Activated CD8-positive, alpha-beta memory T cell treated with anti-CD3 and anti-CD28 coated beads, Interleukin-2, amount 50 U/mL, for 24 hours (primary cell): Measurements from ENCODE around the gene AQP12B.

Experiments used
- DNase-seq: peaks from one replicate; pipeline ENCODE4 v3.0.0-alpha.2; 2020; ENCODE audit errors: extremely low read depth

AQP12B gene

DNA sequence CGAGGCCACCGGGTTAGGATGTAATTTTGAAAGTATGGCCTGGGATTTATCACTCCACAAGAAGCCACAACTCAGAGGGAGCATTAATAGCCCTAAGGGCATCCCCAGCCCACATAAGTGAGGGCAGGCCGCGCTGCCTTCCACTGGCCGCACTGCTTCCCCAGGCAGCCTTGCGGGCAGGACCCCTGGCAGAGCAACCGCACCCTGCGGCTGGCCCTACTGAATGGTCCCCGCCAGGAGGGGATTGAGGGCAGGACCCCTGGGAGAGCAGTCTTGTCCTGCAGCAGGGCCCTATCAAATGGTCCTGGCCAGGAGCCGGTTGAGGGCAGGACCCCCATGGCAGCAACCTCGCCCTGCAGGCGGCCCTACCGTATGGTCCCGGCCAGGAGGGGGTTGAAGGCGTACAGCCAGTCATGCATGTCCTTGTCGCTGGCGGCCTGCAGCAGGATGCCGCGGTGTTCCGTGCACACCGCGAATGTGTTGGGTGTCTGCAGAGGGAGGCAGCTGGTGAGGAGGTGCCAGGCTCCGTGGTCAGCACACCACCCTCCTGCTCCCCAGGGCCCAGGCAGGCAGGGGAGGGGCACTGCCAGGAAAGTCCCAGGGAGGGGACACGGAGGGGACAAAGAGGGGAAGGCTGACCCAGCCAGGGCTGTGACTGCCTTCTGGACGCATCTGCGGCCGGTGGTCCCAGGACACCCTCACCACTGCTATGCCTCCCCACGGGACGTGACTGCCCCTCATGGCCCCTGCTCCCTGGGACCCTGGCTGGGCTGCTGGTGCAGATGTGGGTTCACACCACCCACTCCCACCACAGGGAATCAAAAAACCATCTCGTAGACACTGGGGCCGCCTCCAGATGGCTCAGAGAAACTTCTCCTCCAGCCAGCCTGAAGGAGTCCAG is 35.2 kb upstream of the AQP12B start:
- no peak for DNase-seq

DNA sequence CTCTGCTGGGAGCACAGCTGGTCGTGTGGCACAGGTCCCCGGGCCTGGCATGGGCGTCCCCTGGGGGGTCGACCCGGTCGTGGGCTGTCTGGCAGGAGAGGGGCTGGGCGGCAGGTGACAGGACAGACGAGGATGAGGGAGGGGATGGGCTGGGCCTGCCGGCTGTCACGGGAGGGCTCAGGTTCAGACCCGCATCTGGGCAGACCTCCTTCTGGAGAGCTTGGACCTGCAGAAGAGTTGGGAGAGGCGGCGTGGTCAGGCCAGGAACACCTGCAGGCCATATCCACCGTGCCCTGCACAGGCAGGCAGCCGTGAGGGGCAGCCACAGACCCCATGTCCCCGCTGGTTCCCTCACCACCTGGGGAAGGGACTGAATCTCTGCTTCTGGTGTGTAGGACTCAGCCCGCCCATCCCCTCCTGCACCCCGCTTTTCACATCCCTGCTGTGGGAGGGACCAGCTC is 34.5 kb upstream of the AQP12B start:
- no peak for DNase-seq

DNA sequence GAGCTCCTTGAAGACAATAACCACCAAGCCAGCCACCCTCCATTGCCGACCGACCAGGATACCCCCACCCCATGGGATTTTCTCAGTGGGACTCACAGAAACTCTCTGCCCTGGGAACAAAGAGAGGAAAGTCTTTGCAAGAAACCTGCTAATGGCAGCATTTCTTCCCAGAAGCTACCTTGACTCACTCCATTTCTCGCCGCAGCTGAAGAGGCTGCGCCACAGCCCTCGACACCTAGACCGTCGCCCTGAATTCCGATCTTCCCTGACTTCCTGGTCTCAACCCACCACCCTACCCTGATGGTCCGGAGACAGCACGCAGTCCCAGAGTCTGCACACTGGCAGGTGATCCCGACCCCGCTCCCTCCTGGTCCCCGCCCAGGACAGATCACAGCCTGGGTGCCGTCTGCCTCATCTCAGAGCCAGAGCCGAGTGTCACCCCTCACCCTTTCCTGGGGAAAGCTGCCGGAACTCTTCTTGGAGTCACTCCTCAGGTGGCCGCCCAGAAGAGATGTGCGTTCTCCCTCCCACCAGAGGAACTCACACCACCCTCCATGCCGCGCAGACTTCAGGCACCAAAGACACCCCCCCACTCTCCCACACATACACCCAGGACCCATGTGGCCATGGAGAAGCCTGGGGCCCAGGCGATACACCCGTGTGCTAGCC is 33.6 kb upstream of the AQP12B start:
- DNase-seq, result no peak

DNA sequence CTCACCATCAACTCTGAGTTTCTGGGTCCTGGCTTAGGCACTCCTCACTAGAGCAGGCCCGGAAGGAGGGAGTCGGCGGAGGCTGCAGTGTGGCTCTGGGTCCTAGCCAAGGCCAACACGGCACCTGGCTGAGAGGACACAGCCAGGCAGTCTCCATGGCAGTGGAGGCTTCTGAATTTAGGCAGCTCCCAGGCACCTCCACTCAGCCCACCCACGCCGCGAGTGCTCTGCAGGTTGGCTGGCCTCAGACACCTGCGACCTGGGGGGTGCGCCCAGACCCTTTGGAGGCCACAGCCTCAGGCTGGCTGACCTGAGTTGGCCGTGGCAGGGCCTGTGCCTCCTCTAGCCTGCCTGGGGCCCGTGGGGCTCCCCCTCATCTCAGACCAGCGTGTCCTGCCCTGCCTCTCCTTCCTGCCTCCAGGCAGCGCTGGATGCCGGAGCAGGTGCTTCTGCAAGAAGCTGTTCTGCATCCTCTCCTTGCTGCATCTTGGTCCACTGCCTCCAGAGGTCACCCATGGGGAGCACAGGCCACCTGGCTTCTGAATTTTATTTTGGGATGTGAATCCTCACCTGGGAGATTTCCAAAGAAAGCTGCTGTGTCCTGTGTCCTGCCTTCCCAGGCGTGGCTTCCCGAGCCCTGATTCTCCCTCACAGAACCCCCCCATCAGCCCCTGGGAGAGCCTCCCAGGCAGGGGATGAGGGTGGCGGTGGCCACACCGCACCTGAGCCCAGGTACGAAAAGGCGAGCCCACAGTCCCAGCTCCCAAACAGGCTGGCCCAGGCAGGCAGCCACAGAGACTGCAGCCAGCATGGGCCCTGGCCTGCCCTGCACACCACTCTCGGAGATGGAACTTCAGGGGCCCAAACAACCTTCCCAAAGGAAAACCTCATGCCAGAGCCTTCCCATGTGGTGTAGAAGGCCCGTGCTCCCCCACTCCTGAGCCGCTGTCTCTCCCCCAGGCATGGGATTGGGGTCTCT is 32.4 kb upstream of the AQP12B start:
- DNase-seq, result no peak

DNA sequence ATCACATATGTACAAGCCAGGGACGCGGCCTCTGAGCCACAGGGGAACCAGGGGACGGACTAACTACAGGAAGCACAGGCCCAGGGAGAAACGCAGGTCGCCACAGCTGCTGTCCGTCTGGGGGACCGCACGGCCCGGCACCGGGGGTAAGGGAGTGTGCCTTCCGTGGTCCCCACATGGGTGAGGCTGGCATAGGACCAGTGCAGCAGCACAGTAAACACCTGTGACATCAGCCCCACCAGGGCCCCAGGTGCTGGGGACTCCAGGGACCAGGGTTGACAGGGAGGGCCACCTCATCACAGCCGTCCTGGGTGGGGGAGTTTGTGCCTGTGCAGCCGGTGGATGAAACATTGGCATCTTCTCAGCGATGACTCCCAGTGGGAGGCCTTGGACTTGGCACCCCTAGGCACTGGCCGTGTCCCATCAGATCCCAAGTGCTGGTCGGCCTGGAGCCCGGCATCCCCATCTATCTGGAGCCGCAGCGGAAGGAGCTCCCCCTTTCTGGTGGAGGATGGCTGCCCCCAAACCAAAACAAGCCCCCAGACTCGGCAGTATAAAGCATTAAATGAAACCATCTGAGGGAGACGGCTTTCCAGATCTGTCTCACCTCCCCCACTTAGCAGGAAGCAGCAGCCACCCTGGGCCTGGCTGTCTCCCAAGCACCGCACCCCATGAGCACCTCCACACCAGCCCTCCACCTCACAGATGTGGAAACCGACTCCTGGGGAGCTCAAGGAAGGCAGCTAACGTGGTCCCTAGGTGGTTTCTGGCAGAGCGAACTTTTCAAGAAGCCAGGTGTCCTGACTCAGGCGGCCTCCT is 31.5 kb upstream of the AQP12B start:
- no peak for DNase-seq

DNA sequence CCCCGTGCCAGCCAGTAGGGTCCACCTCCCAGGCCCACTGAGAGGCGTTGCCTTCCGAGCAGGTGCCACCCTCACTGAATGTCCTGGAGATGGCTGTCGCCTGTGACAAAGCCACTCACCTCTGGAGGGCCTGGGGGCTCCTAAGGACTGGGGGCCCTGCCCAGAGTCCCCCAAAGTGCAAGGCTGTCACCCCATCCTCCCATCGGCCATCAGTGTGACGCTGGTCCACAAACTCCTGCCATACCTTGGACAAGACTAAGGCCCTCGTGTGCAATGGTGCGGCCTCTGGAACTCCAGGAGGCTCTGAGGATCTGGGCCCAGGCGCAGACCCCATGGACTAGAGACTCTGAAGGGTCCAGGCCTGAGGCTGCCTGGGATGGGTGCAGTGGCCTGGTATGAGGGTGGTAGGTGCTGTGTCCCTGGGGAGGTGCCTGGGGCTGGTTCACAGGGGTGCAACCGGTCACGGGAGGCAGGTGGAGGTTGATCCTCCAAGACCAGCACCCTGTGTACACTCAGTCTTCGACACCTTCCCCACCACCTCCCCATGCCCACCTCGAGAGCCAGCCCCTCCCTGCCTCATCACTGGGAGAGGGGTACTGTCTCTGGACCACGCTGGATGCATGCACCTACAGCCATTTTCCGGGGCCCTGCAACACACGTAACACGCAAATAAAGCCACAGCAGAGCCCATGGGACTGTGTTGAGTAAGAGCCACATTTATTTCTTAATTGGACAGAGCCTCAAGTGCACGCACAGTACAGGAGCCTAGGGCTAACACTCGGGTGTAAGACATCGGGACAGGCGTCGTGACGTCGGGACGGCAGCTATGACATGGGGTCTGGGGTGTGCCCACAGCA is 30.6 kb upstream of the AQP12B start:
- DNase-seq, result no peak

DNA sequence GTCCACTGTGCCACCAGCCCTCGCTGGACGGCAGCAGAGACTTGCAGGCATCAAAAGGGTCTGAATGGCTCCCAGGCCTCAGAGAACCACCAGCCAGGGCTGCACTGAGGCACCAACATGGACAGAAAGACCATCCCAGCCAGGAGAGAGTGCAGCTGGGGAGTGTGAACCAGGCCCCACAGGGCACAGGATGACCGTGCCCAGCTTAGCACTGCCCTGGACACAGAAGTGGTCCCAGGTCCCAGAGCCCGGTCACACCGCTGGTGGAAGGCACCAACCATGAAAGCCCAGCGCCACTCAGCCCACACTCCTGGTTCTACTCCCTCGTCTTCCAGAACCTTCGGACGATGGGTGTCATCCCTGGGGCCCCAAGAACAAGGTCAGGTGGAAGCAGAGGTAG is 29.4 kb upstream of the AQP12B start:
- no peak for DNase-seq

DNA sequence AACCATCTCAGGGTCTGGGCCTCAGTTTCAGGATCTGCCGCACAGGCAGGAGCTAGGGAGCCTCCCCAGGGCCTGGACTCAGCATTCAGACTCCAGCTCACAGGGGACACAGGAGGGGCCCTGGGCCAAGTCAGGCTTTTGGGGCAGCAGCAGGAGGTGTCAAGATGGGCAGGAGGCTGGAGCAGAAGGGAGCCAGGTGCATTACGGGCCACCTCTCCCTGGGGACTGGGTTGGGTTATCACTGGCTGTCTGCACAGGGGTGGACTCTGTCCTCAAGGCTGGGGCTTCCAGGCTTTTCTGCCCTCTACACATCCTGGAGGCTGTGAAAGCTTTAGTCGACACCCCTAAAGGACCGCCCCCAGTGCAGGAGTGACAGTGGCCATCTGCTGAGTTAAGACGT is 29.0 kb upstream of the AQP12B start:
- no peak for DNase-seq

DNA sequence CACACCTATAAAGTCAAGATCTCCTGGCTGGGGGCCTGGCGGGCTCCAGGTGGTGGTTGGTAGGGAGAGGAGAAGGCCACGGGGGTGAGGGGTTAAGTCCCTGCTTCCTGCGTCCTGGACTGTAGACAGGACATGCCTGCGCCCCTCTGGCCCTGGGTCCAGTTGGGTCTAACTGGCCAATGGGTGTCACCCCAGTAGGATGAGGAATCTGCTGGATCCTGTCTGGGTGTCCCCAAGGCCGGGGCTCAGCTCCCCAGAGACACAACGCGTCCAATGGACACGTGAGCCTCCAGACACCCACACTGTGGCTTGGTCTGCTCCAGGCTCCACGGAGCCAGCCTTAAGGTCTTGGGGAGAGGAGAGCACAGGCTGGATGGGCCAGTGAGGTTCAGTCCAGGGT is 28.6 kb upstream of the AQP12B start:
- DNase-seq, result no peak

DNA sequence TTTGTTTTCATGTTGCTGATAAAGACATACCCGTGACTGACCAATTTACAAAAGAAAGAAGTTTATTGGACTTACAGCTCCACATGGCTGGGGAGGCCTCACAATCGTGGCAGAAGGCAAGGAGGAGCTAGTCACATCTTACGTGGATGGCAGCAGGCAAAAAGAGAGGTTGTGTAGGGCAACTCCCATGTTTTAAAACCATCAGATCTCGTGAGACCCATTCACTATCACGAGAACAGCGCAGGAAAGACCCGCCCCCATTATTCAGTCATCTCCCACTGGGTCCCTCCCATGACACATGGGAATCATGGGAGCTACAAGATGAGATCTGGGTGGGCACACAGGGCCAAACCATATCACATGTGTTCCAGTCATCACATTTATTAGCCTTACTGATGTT is 25.8 kb upstream of the AQP12B start:
- DNase-seq, result no peak

DNA sequence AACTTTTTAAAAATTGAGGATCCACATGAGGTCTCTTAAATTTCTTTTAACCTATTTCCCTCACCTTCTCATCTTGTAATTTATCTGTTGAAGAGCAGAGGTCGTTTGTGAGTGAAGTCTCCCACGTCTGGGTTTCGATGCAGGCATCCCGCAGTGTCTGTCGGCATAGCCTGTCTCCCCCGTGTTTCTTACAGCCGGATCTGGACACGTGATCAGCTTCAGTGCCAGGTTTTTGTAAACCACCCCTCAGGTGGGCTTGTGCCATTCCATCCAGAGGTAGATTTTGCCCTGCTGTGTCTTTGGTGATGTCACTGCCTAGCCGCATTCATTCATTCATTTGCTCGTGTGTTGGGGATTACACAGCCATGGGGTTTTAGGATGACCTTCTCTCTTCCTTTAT is 25.1 kb upstream of the AQP12B start:
- no peak for DNase-seq

DNA sequence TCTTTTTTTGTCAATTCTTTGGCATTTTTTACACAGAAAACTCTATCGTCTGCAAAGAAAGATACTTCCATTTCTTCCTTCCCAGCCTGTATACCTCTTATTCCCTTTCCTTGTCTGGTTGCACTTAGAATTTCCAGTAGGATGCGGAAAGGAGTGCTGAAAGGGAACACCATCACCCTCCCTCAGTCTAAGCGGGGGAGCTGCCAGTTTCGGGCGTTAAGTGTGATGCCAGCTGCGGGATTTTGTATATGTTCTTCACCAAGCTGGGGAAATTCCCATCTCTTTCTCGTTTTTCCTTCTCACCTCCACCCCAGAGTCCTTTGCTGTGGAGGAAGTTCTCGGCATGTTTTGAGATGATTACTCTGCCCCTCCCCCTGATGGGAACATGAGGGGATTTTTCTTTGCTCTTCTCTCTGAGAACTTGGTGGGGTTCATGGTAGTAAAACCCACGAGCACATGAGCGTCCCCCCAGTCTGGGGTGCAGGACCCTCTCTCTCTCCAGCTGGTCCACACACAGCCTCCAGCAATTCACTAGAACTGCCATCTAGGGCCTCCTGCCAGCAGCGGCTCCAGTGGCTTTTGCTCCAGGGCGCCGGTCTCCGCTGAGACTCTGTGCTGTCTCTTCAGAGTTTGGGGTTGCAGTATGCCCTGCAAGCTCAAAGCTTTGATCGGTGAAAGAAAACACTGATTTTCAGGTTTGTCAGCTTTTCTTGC is 24.5 kb upstream of the AQP12B start:
- no peak for DNase-seq

DNA sequence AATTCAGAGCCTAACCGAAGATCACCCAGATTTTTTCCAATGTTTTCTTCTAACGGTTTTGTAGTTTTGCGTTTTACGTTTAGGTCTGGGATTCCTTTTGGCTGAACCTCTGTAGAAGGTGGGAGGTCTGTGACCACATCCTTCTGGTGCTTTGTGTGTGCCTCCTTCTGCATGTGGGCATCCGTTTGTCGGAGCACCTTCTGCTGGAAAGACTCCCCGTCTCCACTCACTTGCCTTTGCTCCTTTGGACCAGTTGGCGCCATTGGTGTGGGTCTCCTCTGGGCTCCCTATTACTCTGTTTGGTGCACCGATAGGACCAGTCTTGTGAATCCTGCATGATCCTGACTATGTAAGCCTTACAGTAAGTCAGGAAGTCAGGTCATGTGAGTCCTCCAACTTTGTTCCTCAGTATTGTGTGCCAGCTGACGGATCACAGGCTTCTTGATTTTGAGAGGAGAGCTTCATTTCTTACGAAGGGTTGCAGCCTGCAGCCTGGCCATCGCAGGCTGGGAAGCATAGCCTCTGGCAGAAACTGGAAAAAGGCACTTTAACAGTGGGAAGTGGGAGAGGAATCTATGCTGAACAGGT is 22.6 kb upstream of the AQP12B start:
- no peak for DNase-seq

DNA sequence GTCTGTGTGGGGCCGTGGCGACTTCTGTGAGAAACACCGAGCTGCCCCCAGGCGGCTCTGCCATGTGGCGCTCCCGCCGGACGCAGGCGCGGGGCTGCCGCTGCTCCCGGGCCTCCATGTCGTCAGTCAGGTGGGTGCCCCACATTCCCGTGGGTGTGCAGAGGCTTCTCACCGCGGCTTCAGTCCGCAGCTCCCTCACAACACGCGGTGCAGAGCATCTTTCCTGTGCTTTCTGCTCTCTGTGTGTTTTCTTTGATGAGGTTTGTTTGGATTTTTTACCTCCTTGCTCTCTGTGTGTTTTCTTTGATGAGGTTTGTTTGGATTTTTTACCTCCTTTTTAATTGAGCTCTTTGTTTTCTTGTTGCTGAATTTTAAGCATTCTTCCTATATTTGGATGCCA is 22.0 kb upstream of the AQP12B start:
- no peak for DNase-seq

DNA sequence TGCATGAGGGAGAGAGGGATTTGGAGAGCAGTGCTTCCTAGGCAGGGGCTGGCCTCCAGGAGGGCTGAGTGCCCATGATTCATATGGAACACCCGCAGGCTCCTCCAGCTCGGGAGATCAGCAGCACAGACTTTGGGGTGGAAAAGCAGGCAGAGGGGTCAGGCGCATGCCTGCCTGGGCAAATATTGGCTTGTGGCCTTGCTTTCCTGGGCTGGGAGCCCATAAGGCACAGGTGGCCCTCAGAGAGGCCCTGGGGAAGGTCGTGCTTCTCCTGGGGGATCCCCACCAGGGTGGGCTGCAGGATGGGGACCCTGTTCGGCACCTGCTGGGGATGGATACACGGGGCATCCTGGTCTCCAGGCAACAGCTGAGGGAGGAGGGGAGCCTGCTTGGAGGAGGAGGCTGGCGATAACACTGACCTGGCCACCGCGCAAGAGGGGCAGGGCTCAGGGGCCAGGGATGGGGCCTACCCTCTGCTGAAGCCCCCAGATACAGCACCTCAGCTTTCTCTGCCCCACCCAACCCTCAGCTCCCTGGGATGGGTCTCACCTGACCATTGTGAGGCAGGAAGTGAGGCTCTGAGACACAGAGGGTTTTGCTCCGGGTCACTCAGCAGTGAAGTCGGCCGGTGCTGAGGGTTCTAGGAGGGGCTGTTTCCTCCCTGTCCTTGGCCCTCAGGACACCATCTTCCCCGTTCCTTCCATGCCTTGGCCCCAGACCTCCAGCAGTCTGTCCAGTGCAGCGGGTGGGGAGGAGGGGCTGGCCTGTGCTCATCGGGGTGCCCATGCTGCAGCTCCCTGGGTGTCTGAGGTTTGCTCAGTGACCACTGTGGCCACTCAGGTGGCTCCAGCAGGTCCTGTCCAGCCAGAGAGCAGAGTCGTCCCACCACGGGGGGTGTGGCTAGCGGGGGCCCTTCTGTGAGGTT is 21.0 kb upstream of the AQP12B start:
- no peak for DNase-seq

DNA sequence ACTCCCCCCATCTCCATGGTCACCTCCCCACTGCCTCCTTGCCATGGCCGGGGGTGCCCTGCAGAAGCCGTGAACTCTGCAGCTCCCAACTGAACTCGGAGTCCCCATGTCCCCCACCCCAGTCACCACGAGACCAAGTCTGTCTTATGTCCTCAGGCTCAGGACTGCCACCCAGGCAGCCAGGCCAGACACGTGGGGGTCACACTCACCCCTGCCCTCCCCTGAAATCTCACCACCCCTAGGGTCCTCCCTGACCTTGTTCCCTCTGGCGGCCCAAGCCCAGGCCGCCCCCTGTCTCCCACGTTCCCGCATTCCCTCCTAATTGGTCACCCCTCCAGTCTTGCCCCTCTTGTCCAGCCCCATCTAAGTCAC is 19.9 kb upstream of the AQP12B start:
- no peak for DNase-seq

DNA sequence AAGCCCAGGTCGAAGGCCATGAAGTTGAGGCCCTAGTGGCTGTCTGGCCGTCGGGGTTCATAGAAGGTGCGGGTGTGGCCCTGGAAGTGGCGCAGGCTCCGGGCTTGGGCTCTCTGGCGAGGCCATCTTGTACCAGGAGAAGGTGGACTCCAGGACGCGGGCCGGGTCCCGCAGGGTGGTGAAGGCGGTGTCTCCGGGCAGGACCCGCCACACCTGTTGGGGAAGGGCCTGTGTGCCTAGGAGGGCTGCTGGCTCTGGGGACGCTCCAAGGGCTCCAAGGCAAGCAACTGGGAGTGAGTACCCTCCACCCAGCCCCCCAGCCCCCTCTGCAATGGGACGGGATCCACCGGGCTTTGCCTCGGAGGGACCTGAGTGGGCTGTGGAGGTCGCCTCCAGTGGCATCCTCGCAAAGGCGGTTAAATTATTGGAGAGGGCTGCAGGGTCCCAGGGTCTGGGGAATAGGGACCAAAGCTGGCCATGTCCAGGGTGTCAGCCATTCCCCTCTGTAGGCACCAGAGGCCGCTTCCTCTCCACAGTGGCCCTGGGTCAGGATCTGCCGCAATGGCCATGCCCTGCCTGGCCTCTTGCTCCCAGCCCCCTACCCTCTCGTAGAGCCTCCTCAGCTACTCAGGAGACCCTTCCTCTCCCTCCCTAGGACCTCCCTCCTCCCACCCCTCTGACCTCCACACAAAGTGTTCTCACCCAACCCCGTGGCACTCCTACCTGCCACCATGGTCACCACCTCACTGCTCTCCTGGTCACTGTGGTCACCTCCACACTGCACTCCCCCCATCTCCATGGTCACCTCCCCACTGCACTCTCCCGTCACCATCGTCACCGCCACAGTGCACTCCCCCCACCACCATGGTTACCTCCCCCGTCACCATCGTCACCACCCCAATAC is 19.3 kb upstream of the AQP12B start:
- DNase-seq, result no peak
